GM21367 (cell line): Measurements from ENCODE around the gene ZBTB5.
"Not testable (repeated sequence)": the region's sequence is repeated elsewhere in the genome, so short reads cannot be mapped to it uniquely, and the experiment has no call there.

ENCODE experiments used
- ATAC-seq: cut with Tn5 transposase; IDR thresholded peaks from one replicate; pipeline ENCODE4 v1.9.1; 2021; ENCODE audit not compliant: unreplicated experiment

Gene ZBTB5

GRCh38 chr9:37465249-37466036, at the start of gene ZBTB5:
TSS of gene ZBTB5 (minus strand) at chr9:37465450. CDS start at chr9:37442551, 22,899 bp downstream.
- peak; percentile 79 for ATAC-seq

- no peak for ATAC-seq
These were observed 49.7 kb upstream of the ZBTB5 start for GRCh38 chr9:37514999-37515398.

GRCh38 chr9:37514415-37514814, 49.2 kb upstream of the ZBTB5 start:
- not testable (repeated sequence) for ATAC-seq

GRCh38 chr9:37512437-37512836, 47.2 kb upstream of the ZBTB5 start:
- ATAC-seq, result no peak

GRCh38 chr9:37511016-37512010, 46.1 kb upstream of the ZBTB5 start:
- no peak for ATAC-seq

GRCh38 chr9:37510053-37510452, 44.8 kb upstream of the ZBTB5 start:
- not testable (repeated sequence) for ATAC-seq

- no peak for ATAC-seq
These were observed 44.3 kb upstream of the ZBTB5 start for GRCh38 chr9:37509536-37509935.

GRCh38 chr9:37508834-37509206, 43.6 kb upstream of the ZBTB5 start:
- no peak for ATAC-seq

- no peak for ATAC-seq
These were observed 43.0 kb upstream of the ZBTB5 start for GRCh38 chr9:37508135-37508833.

GRCh38 chr9:37507566-37508134, 42.4 kb upstream of the ZBTB5 start:
- no peak for ATAC-seq

- ATAC-seq, result no peak
These were observed 39.4 kb upstream of the ZBTB5 start for GRCh38 chr9:37504605-37505004.

- no peak for ATAC-seq
These were observed 38.5 kb upstream of the ZBTB5 start for GRCh38 chr9:37503736-37504135.

- ATAC-seq, result no peak
These were observed 36.8 kb upstream of the ZBTB5 start for GRCh38 chr9:37501957-37502596.

GRCh38 chr9:37499297-37499696, 34.0 kb upstream of the ZBTB5 start:
- ATAC-seq, result no peak

- ATAC-seq, result no peak
These were observed 33.2 kb upstream of the ZBTB5 start for GRCh38 chr9:37498457-37498856.

GRCh38 chr9:37497320-37497719, 32.1 kb upstream of the ZBTB5 start:
- no peak for ATAC-seq

- no peak for ATAC-seq
These were observed 30.8 kb upstream of the ZBTB5 start for GRCh38 chr9:37496020-37496419.

GRCh38 chr9:37495571-37495970, 30.3 kb upstream of the ZBTB5 start:
- ATAC-seq, result no peak

GRCh38 chr9:37491939-37492338, 26.7 kb upstream of the ZBTB5 start:
- no peak for ATAC-seq
